GM12891 (cell line): Measurements from ENCODE around the gene ETV6.

ENCODE experiments used
- POLR2A ChIP-seq: IDR thresholded peaks from 2 replicates; pipeline ENCODE4 v1.6.1; 2011; ENCODE audit warnings: low read depth, low read length, control low read depth
- POLR2AphosphoS5 ChIP-seq: IDR thresholded peaks from 2 replicates; pipeline ENCODE4 v1.6.1; 2011; ENCODE audit warnings: low read depth, low read length, control low read depth
- TAF1 ChIP-seq: IDR thresholded peaks from 2 replicates; pipeline ENCODE4 v1.6.1; 2011; ENCODE audit warnings: low read depth, low read length, control low read depth

DNA sequence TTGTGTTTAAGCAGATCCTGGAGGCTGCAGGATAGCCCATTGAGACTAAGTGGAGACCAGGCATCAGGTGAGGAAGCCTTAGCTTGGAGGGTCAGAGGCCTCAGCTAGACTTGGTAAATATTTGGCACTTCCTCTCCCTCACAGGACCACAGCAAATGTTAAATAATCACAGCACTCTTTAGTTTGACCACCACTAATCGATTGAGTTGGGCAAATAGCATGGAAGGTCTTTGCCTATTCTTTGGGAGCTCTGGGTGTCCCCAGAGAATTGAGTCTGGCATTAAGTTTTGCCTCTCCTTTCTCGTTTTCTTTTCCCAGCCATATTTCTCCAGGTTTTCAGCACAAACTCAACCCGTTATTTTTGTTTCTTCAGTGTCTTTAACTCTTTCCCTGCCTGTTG lies 61.4 kb downstream of the ETV6 start:
- TF ChIP-seq TAF1 (no peak), POLR2A (no peak), POLR2AphosphoS5 (no peak)
